ENCODE measurements around the gene DDR2. TPM values are rescaled to one million over a fixed set of nuclear protein-coding genes. Genes with fewer than 3 reads are reported as not detected.

Gene DDR2
- total RNA-seq, 2 experiments from 2014 or later: 0.21 to 0.23 TPM

DNA sequence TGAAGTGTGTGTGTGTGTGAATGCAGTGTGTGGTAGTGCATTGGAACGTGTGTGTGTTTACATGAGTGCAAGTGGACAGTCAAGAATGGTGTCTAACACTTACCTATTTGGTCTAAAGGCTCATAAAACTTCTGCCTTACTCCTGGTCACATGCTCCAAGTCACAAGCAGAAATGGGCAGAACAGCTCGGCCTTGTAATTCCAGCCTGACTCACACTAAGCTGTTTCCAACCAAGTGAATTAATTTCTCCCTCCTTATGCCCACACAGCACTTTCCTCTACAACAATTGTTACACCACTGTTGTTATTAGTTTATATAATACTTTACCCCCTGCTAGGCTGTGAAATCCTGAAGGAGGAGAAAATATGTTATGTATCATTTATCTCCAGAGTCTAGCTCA lies 43.8 kb downstream of the DDR2 start:
- Mint-ChIP-seq H3K36me3 (ENCODE audit: low read depth) (no peaks in the 10 kb centered on the region), H3K4me3 (no peak overlapping the region), H3K27ac (no peak overlapping the region), H3K27me3 (peaks cover 1% of the 10 kb centered on the region), H3K4me1 (no peaks in the 10 kb centered on the region), H3K9me3 (ENCODE audit: low read depth) (peaks cover 2% of the 10 kb centered on the region)
- no peak for DNase-seq
- ChIA-PET CTCF (no interaction called here), POLR2A (interaction anchor here (0.7 kb wide), 1 partner anchor 114 kb away, joined by 4 read pairs; the partner anchor contains the start of gene HSD17B7)
- intact Hi-C loops (cut with DNase I, micrococcal nuclease): no loop called here
- ATAC-seq: no peak

DNA sequence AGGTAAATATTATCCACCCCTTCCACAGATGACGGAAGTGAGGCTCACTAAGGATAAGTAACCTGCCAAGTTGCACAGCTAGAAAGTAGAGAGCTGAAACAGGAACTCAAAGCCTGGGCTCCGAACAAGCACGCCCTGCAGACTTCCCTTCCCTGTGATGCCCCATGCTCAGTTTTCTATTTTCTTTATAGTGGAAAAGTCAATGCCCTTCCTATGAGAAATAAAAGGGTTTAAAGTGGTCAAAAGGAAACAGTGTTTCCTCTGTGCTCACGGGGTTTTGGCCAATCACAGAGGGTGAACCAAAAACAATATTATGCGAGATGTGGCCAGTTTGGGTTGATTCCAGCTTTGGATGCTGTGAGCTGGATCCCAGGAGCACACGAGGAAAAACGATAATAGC lies 44.5 kb downstream of the DDR2 start:
- H3K4me1 Mint-ChIP-seq: no peaks in the 10 kb centered on the region
- no peak overlapping the region for H3K27ac Mint-ChIP-seq
- no peak overlapping the region for H3K4me3 Mint-ChIP-seq
- no peaks in the 10 kb centered on the region for H3K36me3 Mint-ChIP-seq (ENCODE audit: low read depth)
- no peak for ATAC-seq
- H3K27me3 Mint-ChIP-seq: peaks cover 1% of the 10 kb centered on the region
- H3K9me3 Mint-ChIP-seq (ENCODE audit: low read depth): peaks cover 2% of the 10 kb centered on the region
- intact Hi-C loops (cut with DNase I, micrococcal nuclease): no loop called here
- ChIA-PET POLR2A (interaction anchor here (0.7 kb wide), 1 partner anchor 114 kb away, joined by 4 read pairs; the partner anchor contains the start of gene HSD17B7), CTCF (no interaction called here)
- DNase-seq: no peak

DNA sequence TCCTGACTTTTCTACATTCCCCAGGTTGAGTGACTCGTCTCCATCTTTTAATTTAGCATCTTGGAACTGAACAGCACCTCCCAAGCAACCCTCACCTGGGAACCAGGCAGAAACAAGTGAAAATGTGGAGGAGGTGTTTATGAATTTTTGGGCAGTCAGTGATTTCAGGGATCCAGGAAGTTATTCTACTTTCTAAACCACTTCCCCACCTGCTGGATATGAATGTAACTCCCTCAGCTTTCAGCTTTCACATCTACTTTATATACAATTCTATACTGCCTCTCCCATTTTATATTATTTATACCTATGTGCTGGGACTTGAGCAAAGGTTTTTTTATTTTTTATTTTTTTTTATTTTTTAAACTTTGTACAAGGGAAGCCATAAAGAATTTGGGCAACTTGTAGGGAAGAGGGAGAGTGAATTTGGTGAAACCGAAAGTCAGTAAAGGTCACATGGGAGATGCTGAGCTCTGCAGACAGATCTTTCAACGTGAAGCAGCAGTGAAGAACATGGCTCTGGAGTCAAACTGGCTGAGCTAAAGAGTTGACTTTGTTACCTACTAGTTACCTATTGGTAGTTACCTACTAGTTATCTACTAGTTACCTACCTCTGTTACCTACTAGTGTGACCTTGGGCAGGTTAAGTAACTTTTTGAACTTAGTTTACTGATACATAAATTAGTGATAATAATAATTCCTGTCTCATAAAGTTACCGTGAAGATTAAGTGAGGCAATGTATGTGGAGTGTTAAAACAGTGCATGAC lies 45.5 kb downstream of the DDR2 start:
- Mint-ChIP-seq H3K4me3 (no peak overlapping the region), H3K4me1 (no peaks in the 10 kb centered on the region), H3K27ac (no peak overlapping the region), H3K27me3 (peaks cover 1% of the 10 kb centered on the region), H3K9me3 (ENCODE audit: low read depth) (peaks cover 2% of the 10 kb centered on the region), H3K36me3 (ENCODE audit: low read depth) (no peaks in the 10 kb centered on the region)
- no peak for DNase-seq
- intact Hi-C loops (cut with DNase I, micrococcal nuclease): no loop called here
- POLR2A ChIA-PET: no interaction called here
- ATAC-seq: no peak
- CTCF ChIA-PET: no interaction called here

DNA sequence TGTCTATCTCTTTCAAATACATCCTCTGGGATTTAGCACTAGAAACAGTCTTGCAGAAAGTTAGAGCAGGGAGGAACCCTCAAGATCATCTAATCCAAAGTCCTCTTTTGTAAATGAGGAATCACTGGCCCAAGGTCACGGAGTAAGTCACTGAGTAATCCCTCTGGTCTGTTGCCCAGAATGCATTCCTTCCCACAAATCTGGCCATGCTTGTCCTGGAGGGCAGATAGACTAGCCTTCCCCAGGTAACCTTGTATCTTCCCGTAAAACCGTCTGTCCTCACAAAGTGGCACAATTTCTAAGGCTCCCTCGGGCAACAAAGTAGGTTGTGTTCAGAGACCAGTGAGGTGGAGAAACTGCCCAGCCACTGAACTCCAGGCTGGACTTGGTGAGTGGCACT lies 46.2 kb downstream of the DDR2 start:
- peaks cover 1% of the 10 kb centered on the region for H3K27me3 Mint-ChIP-seq
- CTCF ChIA-PET: no interaction called here
- ATAC-seq (no peak), DNase-seq (no peak)
- no peak overlapping the region for H3K4me3 Mint-ChIP-seq
- H3K4me1 Mint-ChIP-seq: no peaks in the 10 kb centered on the region
- peaks cover 2% of the 10 kb centered on the region for H3K9me3 Mint-ChIP-seq (ENCODE audit: low read depth)
- no peak overlapping the region for H3K27ac Mint-ChIP-seq
- H3K36me3 Mint-ChIP-seq (ENCODE audit: low read depth): no peaks in the 10 kb centered on the region
- intact Hi-C loops (cut with DNase I, micrococcal nuclease): no loop called here
- POLR2A ChIA-PET: no interaction called here

DNA sequence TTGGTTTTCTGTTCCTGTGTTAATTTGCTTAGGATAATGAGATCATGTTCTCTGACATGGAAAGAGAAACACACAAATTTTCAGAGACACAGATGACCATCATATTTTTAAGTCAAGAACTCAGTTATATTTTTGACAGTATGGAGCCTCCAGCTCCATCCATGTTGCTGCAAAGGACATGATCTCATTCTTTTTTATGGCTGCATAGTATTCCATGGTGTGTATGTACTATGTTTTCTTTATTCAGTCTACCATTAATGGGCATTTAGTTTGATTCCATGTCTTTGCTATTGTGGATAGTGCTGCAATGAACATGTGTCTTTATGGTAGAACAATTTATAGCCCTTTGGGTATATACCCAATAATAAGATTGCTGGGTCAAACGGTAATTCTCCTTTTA lies 47.0 kb downstream of the DDR2 start:
- POLR2A ChIA-PET: no interaction called here
- no peak overlapping the region for H3K27ac Mint-ChIP-seq
- intact Hi-C loops (cut with DNase I, micrococcal nuclease): no loop called here
- no peak for DNase-seq
- H3K4me3 Mint-ChIP-seq: no peak overlapping the region
- ATAC-seq: no peak
- CTCF ChIA-PET: no interaction called here
- H3K9me3 Mint-ChIP-seq (ENCODE audit: low read depth): peaks cover 2% of the 10 kb centered on the region
- peaks cover 1% of the 10 kb centered on the region for H3K27me3 Mint-ChIP-seq
- no peaks in the 10 kb centered on the region for H3K36me3 Mint-ChIP-seq (ENCODE audit: low read depth)
- H3K4me1 Mint-ChIP-seq: no peaks in the 10 kb centered on the region

DNA sequence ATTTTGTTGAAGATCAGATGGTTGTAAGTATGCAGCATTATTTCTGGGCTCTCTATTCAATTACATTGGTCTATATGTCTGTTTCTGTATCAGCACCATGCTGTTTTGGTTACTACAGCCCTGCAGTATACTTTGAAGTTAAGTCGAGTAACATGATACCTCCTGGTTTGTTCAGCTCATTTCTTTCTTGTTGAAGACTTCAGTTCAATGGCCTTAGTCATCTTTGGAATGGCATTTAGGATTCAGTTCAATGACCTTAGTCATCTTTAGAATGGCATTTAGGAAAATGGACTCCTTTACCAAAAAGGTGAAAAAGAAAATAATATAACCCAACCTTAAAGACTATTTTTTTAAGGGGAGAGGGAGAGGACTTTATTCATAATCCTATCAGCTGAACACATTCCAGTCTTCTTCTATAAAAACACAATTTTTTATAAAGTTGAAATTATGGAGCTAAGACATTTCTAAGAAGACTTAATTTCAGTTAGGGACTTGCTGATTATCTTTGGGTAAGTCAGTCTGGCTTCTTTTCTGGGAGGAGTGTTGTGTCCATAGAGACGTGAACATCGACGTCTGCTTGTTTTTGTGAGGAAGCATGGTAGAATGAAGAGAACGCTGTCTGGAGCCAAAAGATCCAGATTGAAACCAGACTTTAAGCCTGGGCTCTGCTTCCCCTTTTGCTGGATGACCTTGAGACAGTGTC lies 48.3 kb downstream of the DDR2 start:
- Mint-ChIP-seq H3K27ac (no peak overlapping the region), H3K36me3 (ENCODE audit: low read depth) (no peaks in the 10 kb centered on the region), H3K9me3 (ENCODE audit: low read depth) (peaks cover 2% of the 10 kb centered on the region), H3K4me3 (no peak overlapping the region), H3K4me1 (no peaks in the 10 kb centered on the region), H3K27me3 (peaks cover 1% of the 10 kb centered on the region)
- ChIA-PET CTCF (no interaction called here), POLR2A (no interaction called here)
- no peak for ATAC-seq
- no peak for DNase-seq
- intact Hi-C loops (cut with DNase I, micrococcal nuclease): no loop called here

DNA sequence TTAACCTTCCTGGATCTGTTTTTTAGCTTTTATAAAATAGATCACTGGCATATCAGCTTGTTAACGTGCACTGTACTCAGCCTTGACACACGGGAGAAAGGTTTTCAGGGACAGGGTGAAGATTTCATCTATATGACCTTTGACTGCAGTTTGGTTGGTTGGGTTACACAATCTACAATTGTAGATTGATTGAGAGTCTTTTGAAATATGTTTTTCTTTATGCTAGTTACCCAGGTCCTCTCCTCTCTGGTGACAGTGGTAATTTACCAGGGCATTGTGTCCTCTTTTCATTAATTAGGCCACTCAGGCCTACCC lies 48.8 kb downstream of the DDR2 start:
- DNase-seq (no peak), ATAC-seq (no peak)
- H3K27me3 Mint-ChIP-seq: peaks cover 1% of the 10 kb centered on the region
- H3K36me3 Mint-ChIP-seq (ENCODE audit: low read depth): no peaks in the 10 kb centered on the region
- POLR2A ChIA-PET: no interaction called here
- H3K27ac Mint-ChIP-seq: no peak overlapping the region
- peaks cover 2% of the 10 kb centered on the region for H3K9me3 Mint-ChIP-seq (ENCODE audit: low read depth)
- CTCF ChIA-PET: no interaction called here
- H3K4me1 Mint-ChIP-seq: no peaks in the 10 kb centered on the region
- H3K4me3 Mint-ChIP-seq: no peak overlapping the region
- intact Hi-C loops (cut with DNase I, micrococcal nuclease): no loop called here

DNA sequence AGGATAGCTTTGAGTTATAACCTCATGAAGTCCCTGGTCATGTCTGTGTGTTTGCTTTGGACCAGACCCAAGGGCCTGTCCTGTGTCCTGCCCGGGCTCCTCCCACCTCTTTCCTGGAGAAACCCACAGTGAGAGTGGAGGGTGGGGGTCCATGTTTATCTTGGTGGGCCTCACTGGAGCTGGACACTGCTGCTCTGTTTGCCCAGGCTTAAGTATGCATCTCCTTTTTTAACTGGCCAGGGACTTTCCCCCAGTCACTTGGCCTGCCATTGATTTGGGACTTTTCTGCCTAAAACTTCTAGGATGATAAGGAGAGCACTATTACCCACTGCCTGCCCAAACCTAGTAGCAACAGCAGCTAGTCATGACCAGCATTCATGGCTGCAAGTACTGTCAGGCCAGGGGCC lies 49.8 kb downstream of the DDR2 start:
- Mint-ChIP-seq H3K4me3 (no peak overlapping the region), H3K27ac (no peak overlapping the region), H3K27me3 (peaks cover 3% of the 10 kb centered on the region), H3K9me3 (ENCODE audit: low read depth) (peaks cover 2% of the 10 kb centered on the region), H3K36me3 (ENCODE audit: low read depth) (no peaks in the 10 kb centered on the region), H3K4me1 (no peaks in the 10 kb centered on the region)
- ATAC-seq (no peak), DNase-seq (no peak)
- intact Hi-C loops (cut with DNase I, micrococcal nuclease): no loop called here
- POLR2A ChIA-PET: no interaction called here
- CTCF ChIA-PET: no interaction called here

DNA sequence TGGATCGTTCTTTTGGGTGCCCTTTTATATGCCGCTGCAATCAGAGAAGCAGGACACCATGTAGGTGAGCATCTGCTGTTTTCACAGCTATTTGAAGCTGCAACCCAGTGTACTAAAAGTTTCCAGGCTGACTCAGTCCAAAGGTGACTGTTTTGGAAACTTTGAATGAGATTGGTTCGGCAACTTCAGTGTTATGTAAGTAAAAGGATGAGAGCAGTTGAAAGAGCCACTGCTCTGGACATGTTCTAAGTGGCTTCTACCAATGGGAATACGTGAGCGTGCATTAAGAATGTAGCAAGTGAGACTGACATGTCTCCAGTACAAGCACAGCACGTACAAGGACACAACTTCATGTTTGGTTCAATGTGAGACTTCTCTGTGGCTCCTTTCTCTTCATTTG lies 55.6 kb downstream of the DDR2 start:
- Mint-ChIP-seq H3K36me3 (ENCODE audit: low read depth) (no peaks in the 10 kb centered on the region), H3K4me3 (no peak overlapping the region), H3K4me1 (peaks cover 3% of the 10 kb centered on the region), H3K27ac (no peak overlapping the region), H3K9me3 (ENCODE audit: low read depth) (no peaks in the 10 kb centered on the region), H3K27me3 (peaks cover 11% of the 10 kb centered on the region)
- ATAC-seq: peak; percentile 80
- POLR2A ChIA-PET: no interaction called here
- no peak for DNase-seq
- intact Hi-C loops (cut with DNase I, micrococcal nuclease): no loop called here
- CTCF ChIA-PET: no interaction called here

DNA sequence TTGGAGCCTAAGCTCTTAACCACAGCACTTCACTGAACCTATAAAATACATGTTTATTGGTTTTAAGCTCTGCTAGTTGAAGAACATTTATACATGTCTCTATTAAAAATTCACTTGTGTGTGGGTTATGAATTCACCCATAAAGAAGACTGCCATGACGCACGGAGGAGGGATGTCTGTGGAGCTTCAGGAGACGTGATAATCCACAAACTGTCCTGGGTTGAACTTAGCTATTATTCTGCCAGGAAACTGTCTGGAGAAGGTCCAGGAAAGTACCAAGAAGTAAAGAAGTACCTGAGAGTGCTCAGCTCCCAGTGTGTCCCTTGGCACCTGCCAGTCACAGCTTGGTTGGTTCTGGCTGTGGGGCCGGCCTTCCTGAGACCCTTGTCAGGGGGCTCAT lies 56.3 kb downstream of the DDR2 start:
- no peak for ATAC-seq
- no peak overlapping the region for H3K27ac Mint-ChIP-seq
- intact Hi-C loops (cut with DNase I, micrococcal nuclease): no loop called here
- DNase-seq: no peak
- no peaks in the 10 kb centered on the region for H3K36me3 Mint-ChIP-seq (ENCODE audit: low read depth)
- ChIA-PET POLR2A (no interaction called here), CTCF (no interaction called here)
- H3K4me1 Mint-ChIP-seq: peaks cover 3% of the 10 kb centered on the region
- H3K9me3 Mint-ChIP-seq (ENCODE audit: low read depth): no peaks in the 10 kb centered on the region
- peaks cover 11% of the 10 kb centered on the region for H3K27me3 Mint-ChIP-seq
- no peak overlapping the region for H3K4me3 Mint-ChIP-seq

DNA sequence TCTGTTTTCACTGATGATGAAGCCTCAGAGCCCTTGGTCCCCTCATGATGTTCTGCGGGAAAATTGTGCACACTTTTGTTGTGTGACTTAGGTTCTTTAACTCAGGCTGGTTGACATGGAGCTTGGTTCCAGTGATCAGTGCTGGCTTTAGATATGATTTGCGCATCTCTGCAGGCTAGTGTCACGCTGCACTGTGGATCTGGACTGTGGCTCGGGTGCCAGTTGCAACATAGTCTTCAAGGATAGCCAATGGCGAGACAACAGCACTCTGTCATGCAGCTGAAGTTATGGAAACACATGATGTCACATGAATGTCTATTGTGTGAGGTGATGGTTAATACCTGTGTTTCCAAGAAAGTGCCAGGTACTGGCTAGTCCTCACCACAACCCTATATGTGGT lies 56.7 kb downstream of the DDR2 start:
- H3K9me3 Mint-ChIP-seq (ENCODE audit: low read depth): no peaks in the 10 kb centered on the region
- H3K36me3 Mint-ChIP-seq (ENCODE audit: low read depth): no peaks in the 10 kb centered on the region
- no peak overlapping the region for H3K4me3 Mint-ChIP-seq
- intact Hi-C loops (cut with DNase I, micrococcal nuclease): no loop called here
- peaks cover 3% of the 10 kb centered on the region for H3K4me1 Mint-ChIP-seq
- no peak for DNase-seq
- ChIA-PET CTCF (no interaction called here), POLR2A (no interaction called here)
- no peak for ATAC-seq
- peaks cover 11% of the 10 kb centered on the region for H3K27me3 Mint-ChIP-seq
- H3K27ac Mint-ChIP-seq: no peak overlapping the region

DNA sequence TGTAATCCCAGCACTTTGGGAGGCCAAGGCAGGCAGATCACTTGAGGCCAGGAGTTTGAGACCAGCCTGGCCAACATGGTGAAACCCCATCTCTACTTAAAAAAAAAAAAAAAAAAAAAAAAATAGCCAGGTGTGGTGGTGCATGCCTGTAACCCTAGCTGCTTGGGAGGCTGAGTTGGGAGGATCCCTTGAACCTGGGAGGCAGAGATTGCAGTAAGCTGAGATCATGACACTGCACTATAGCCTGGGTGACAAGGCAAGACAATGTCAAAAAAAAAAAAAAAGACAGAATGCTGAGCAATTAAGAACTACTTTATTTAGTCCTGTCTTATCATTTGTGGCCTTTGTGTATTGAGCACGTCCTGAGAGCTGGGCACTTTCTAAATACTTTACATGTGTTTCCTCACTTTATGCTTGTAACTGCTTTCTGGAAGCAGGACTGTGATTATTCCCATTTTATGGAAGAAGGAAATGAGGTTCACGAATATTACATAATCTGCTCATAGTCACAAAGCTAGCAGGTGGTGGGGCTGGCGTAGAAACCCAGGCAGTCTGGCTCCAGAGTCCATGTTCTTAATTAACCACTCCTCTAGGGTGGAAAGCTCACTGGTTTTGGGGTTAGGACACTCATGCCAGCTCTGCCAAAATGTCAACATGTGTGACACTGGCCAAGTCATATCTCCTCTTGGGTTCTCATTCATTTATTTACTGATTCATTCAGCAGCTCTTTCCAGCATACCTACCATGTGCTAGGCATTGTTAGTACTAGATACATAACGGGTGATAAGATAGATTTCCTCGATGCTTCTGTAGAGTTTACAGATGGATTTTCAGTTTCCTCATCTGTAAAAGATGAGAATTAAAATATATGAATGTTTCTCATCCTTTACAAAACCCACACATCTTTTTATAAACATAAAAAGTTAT lies 57.7 kb downstream of the DDR2 start:
- ATAC-seq (no peak), DNase-seq (no peak)
- Mint-ChIP-seq H3K27me3 (peaks cover 15% of the 10 kb centered on the region), H3K4me3 (no peak overlapping the region), H3K9me3 (ENCODE audit: low read depth) (no peaks in the 10 kb centered on the region), H3K36me3 (ENCODE audit: low read depth) (no peaks in the 10 kb centered on the region), H3K4me1 (peaks cover 3% of the 10 kb centered on the region), H3K27ac (no peak overlapping the region)
- ChIA-PET POLR2A (no interaction called here), CTCF (no interaction called here)
- intact Hi-C loops (cut with DNase I, micrococcal nuclease): no loop called here

Measured in activated CD4-positive, alpha-beta T cell treated with anti-CD3 and anti-CD28 coated beads for 36 hours (primary cell).